Panc1 (cell line): Measurements from ENCODE around the gene SETD2.
A peak's percentile ranks its signal among the peaks of the same experiment; 100 is the strongest.

Experiments
- POLR2AphosphoS5 ChIP-seq: IDR thresholded peaks from 2 replicates; pipeline ENCODE4 v1.6.1; 2012; ENCODE audit warnings: mild to moderate bottlenecking, low read depth, low read length, moderate library complexity
- SIN3A ChIP-seq: IDR thresholded peaks from 2 replicates; pipeline ENCODE4 v1.6.1; 2012; ENCODE audit warnings: low read depth, mild to moderate bottlenecking, low read length, moderate library complexity, borderline replicate concordance; ENCODE audit not compliant: insufficient read depth
- TF ChIP-seq, protein P1 (sequence below): fragments of 450-650 bp; IDR thresholded peaks from 2 replicates; pipeline ENCODE4 v1.5.1; 2017; ENCODE audit warnings: mild to moderate bottlenecking

DNA sequence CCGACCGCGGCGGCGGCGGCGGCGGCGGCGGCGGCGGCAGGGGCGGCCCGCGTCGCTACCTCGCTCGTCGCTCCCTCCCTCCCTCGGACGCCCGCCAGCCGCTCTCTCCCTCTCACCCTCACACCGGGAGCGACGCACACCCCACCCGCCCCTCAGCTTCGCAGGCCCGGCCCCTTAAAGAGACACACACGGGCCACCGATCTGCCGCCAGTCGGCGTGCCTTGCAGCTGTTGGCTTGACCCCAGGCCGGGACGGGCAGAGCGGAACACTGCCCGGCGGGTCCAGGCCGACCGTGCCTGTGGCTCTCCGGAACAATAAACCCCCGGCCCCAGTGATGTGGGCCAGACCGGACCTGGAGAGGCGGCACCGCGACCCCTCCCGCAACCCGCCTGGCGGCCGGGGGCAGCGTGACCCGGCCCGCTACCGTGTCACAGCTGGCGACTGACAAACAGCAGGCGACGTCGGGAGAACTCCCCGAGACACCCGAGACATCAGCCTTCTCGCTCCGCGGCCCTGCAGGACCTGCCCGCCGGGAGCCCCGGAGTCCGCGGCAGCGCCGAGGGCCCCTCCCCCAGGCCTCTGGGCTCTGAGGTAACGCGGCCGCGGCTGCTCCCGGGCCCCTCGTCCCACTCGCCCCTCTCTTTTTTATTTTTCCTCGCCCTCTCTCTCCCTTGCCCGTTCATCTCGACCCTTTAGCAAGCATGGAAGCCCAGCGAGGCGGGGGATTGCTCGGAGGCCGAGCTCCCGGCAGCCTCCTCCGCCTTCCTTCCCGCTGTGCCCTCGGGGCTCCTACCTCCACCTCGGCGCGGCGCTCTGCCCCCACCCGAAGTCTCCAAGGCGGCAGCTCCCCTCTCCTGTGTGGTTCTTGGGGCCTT lies at the start of gene SETD2:
- TF ChIP-seq, protein P1, sequence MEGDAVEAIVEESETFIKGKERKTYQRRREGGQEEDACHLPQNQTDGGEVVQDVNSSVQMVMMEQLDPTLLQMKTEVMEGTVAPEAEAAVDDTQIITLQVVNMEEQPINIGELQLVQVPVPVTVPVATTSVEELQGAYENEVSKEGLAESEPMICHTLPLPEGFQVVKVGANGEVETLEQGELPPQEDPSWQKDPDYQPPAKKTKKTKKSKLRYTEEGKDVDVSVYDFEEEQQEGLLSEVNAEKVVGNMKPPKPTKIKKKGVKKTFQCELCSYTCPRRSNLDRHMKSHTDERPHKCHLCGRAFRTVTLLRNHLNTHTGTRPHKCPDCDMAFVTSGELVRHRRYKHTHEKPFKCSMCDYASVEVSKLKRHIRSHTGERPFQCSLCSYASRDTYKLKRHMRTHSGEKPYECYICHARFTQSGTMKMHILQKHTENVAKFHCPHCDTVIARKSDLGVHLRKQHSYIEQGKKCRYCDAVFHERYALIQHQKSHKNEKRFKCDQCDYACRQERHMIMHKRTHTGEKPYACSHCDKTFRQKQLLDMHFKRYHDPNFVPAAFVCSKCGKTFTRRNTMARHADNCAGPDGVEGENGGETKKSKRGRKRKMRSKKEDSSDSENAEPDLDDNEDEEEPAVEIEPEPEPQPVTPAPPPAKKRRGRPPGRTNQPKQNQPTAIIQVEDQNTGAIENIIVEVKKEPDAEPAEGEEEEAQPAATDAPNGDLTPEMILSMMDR, result peak; percentile 51
- TF ChIP-seq SIN3A, result 0 out of 2 replicates have a peak, but pooled peaks have one; percentile 49
- no peak for TF ChIP-seq POLR2AphosphoS5
